K562 (cell line): ENCODE measurements around the gene DAPK2. TPM values are rescaled to one million over a fixed set of nuclear protein-coding genes. Genes with fewer than 3 reads are reported as not detected.
A peak's percentile ranks its signal among the peaks of the same experiment; 100 is the strongest.

Experiments used
- BRF2 ChIP-seq: IDR thresholded peaks from 3 replicates; pipeline ENCODE4 v1.6.1; 2011; ENCODE audit warnings: borderline replicate concordance, mild to moderate bottlenecking; ENCODE audit not compliant: insufficient read length, insufficient read depth
- CBX3 ChIP-seq, 2 experiments: IDR thresholded peaks; 1 replicate in 1 of 2; 2 replicates in 1 of 2; pipeline ENCODE4 v1.6.1; 2012; ENCODE audit warnings: inconsistent platforms in 2 of 2, low read length in 2 of 2, borderline replicate concordance in 1 of 2, control low read depth in 1 of 2
- CEBPB ChIP-seq: fragments of 450-650 bp; IDR thresholded peaks from 2 replicates; pipeline ENCODE4 v1.6.1; 2016; ENCODE audit warnings: missing genetic modification characterization, missing compliant biosample characterization
- CREB5 ChIP-seq: fragments of 250-450 bp; sonication (Bioruptor Pico); IDR thresholded peaks from 2 replicates; pipeline ENCODE4 v1.5.0; 2020; ENCODE audit warnings: mild to moderate bottlenecking
- DLX4 ChIP-seq: fragments of 250-450 bp; sonication (Bioruptor Pico); IDR thresholded peaks from 2 replicates; pipeline ENCODE4 v1.6.1; 2021; ENCODE audit warnings: mild to moderate bottlenecking
- ETV1 ChIP-seq: fragments of 450-650 bp; conservative IDR thresholded peaks from 2 replicates; pipeline ENCODE4 v1.6.1; 2016; ENCODE audit warnings: missing genetic modification characterization, control low read depth, low read depth, missing compliant biosample characterization
- ETV5 ChIP-seq: sonication (generic); formaldehyde crosslinking; IDR thresholded peaks from 2 replicates; pipeline ENCODE4 v1.4.0; 2020; ENCODE audit warnings: low read depth, mild to moderate bottlenecking, missing genetic modification reagents
- GABPA ChIP-seq: fragments of 200-800 bp; sonication (Bioruptor generic); conservative IDR thresholded peaks from 2 replicates; pipeline ENCODE4 v1.6.1; 2016; ENCODE audit warnings: low read depth, missing genetic modification characterization, missing compliant biosample characterization
- GTF2A2 ChIP-seq: IDR thresholded peaks from 2 replicates; pipeline ENCODE4 v1.6.1; 2016; ENCODE audit warnings: mild to moderate bottlenecking, missing genetic modification characterization, missing compliant biosample characterization
- HCFC1 ChIP-seq: IDR thresholded peaks from 2 replicates; pipeline ENCODE4 v1.6.1; 2012; ENCODE audit warnings: low read depth, low read length, improper control_type of control experiment
- KLF16 ChIP-seq: IDR thresholded peaks from 2 replicates; pipeline ENCODE4 v1.6.1; 2016; ENCODE audit warnings: antibody characterized with exemption
- MXI1 ChIP-seq: IDR thresholded peaks from 2 replicates; pipeline ENCODE4 v1.6.1; 2011; ENCODE audit warnings: low read depth, mild to moderate bottlenecking, improper control_type of control experiment, low read length
- NR3C1 ChIP-seq: sonication (generic); formaldehyde crosslinking; IDR thresholded peaks from 2 replicates; pipeline ENCODE4 v1.8.1; 2022; ENCODE audit warnings: missing genetic modification reagents
- PTRF ChIP-seq: fragments of 450-650 bp; IDR thresholded peaks from 2 replicates; pipeline ENCODE4 v1.6.1; 2016; ENCODE audit warnings: mild to moderate bottlenecking, missing genetic modification characterization, missing compliant biosample characterization
- TEAD4 ChIP-seq, 2 experiments: sonication (generic) in 1 of 2; formaldehyde crosslinking in 1 of 2; IDR thresholded peaks; 2 replicates each; pipeline versions ENCODE4 v1.6.1 to v1.8.0; 2012 to 2022; ENCODE audit warnings: borderline replicate concordance in 1 of 2, inconsistent platforms in 1 of 2, low read length in 1 of 2, mild to moderate bottlenecking in 1 of 2, missing genetic modification reagents in 1 of 2
- YY1 ChIP-seq, 3 experiments: IDR thresholded peaks; 2 replicates each; pipeline ENCODE4 v1.6.1; 2011; ENCODE audit warnings: low read length in 2 of 3, mild to moderate bottlenecking in 2 of 3, moderate library complexity in 2 of 3, borderline replicate concordance in 1 of 3, control low read depth in 1 of 3, low read depth in 1 of 3; ENCODE audit not compliant: insufficient read depth in 3 of 3, insufficient replicate concordance in 2 of 3, control insufficient read depth in 1 of 3, insufficient read length in 1 of 3; ENCODE audit errors: extremely low read depth in 1 of 3
- ZNF232 ChIP-seq: sonication (generic); formaldehyde crosslinking; IDR thresholded peaks from 2 replicates; pipeline ENCODE4 v1.8.0; 2022; ENCODE audit warnings: mild to moderate bottlenecking, missing genetic modification reagents
- ZNF75A ChIP-seq: fragments of 450-650 bp; formaldehyde crosslinking; IDR thresholded peaks from 2 replicates; pipeline ENCODE4 v1.4.0; 2020; ENCODE audit warnings: mild to moderate bottlenecking
- polyA plus RNA-seq, 8 experiments: library from polyadenylated mRNA; depleted of rRNA in 4 of 8; stranded (reverse) in 5 of 8; unstranded in 3 of 8; fragments of >200 nt; fragmentation: Nextera tagmentation in 2 of 8; fragmentation: Illumina TruSeq in 1 of 8; extraction: Ambion mirVana in 2 of 8; extraction: Trizol in 1 of 8; gene quantifications; 2 replicates each; pipeline versions ENCODE4 v1.2.1 to v1.2.3, GENCODE V29; 2011 to 2014; ENCODE audit warnings: inconsistent platforms in 1 of 8, missing spikeins in 1 of 8
- total RNA-seq, 7 experiments: library from RNA; depleted of rRNA in 6 of 7; stranded (reverse); fragments of >200 nt in 6 of 7; fragmentation: Illumina TruSeq in 2 of 7; extraction: Trizol in 2 of 7; gene quantifications; 2 replicates each; pipeline versions ENCODE4 v1.2.1 to v1.2.3, GENCODE V29; 2011 to 2021; ENCODE audit warnings: low replicate concordance in 1 of 7
- TF ChIP-seq, protein P1 (sequence below): sonication (generic); formaldehyde crosslinking; IDR thresholded peaks from 2 replicates; pipeline ENCODE4 v1.8.0; 2022; ENCODE audit warnings: mild to moderate bottlenecking, missing genetic modification reagents

The DAPK2 gene
- total and polyA plus RNA-seq, 9 of the 15 experiments (the other 6 are each of a cell fraction or from before 2014, with no cell fraction given), result 0.14 to 5.2 (median 2.2) TPM

GRCh38 chr15:63870487-63871209 lies 175.6 kb downstream of the DAPK2 start (continued):
- TF ChIP-seq, protein P1, sequence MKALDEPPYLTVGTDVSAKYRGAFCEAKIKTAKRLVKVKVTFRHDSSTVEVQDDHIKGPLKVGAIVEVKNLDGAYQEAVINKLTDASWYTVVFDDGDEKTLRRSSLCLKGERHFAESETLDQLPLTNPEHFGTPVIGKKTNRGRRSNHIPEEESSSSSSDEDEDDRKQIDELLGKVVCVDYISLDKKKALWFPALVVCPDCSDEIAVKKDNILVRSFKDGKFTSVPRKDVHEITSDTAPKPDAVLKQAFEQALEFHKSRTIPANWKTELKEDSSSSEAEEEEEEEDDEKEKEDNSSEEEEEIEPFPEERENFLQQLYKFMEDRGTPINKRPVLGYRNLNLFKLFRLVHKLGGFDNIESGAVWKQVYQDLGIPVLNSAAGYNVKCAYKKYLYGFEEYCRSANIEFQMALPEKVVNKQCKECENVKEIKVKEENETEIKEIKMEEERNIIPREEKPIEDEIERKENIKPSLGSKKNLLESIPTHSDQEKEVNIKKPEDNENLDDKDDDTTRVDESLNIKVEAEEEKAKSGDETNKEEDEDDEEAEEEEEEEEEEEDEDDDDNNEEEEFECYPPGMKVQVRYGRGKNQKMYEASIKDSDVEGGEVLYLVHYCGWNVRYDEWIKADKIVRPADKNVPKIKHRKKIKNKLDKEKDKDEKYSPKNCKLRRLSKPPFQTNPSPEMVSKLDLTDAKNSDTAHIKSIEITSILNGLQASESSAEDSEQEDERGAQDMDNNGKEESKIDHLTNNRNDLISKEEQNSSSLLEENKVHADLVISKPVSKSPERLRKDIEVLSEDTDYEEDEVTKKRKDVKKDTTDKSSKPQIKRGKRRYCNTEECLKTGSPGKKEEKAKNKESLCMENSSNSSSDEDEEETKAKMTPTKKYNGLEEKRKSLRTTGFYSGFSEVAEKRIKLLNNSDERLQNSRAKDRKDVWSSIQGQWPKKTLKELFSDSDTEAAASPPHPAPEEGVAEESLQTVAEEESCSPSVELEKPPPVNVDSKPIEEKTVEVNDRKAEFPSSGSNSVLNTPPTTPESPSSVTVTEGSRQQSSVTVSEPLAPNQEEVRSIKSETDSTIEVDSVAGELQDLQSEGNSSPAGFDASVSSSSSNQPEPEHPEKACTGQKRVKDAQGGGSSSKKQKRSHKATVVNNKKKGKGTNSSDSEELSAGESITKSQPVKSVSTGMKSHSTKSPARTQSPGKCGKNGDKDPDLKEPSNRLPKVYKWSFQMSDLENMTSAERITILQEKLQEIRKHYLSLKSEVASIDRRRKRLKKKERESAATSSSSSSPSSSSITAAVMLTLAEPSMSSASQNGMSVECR (CRISPR knock-in tag), result peak; percentile 99
- TF ChIP-seq BRF2, result no peak
- peak; percentile 53; the same call in 1 of the 2 replicates for TF ChIP-seq MXI1
- TF ChIP-seq TEAD4 (IDR thresholded peaks at IDR 0.05; ENCODE audit: low read length), result no peak
- peak; percentile 92 for TF ChIP-seq TEAD4 (CRISPR knock-in tag; IDR thresholded peaks at IDR 0.05; ENCODE audit: borderline replicate concordance)
- TF ChIP-seq CREB5 (CRISPR knock-in tag), result no peak
- no peak for TF ChIP-seq CEBPB
- TF ChIP-seq ZNF75A (CRISPR knock-in tag), result no peak
- TF ChIP-seq ZNF232 (CRISPR knock-in tag), result peak; percentile 98
- peak in 1 of 3 experiments; percentile 52 for TF ChIP-seq YY1 (IDR thresholded peaks at IDR 0.05; ENCODE audit: borderline replicate concordance in 1 of 3, control insufficient read depth in 1 of 3, extremely low read depth in 1 of 3, insufficient read depth in 3 of 3, insufficient read length in 1 of 3, insufficient replicate concordance in 2 of 3, low read depth in 1 of 3, low read length in 2 of 3)
- TF ChIP-seq KLF16, result no peak
- peak; percentile 95 for TF ChIP-seq NR3C1
- TF ChIP-seq HCFC1, result peak; percentile 42
- 0 out of 2 replicates have a peak, but pooled peaks have one; percentile 19 for TF ChIP-seq GABPA (tag)
- TF ChIP-seq ETV1, result no peak
- TF ChIP-seq ETV5 (CRISPR knock-in tag), result peak; percentile 57; the same call in 1 of the 2 replicates
- no peak for TF ChIP-seq DLX4 (CRISPR knock-in tag)
- TF ChIP-seq GTF2A2 (tag), result no peak
- no peak; a peak in 1 of 3 replicates for TF ChIP-seq CBX3 (IDR thresholded peaks at IDR 0.05; ENCODE audit: borderline replicate concordance in 1 of 2, low read length in 2 of 2)
- TF ChIP-seq PTRF (tag), result 0 out of 2 replicates have a peak, but pooled peaks have one; percentile 3
